Measurements from ENCODE around the gene CBL.

- TF ChIP-seq ZNF274 (IDR thresholded peaks at IDR 0.05; ENCODE audit: low read depth, low read length): no peak
- TF ChIP-seq YY1 (IDR thresholded peaks at IDR 0.05; ENCODE audit: insufficient read depth, insufficient read length): no peak
- no peak for TF ChIP-seq SUZ12 (IDR thresholded peaks at IDR 0.05; ENCODE audit: extremely low read depth, insufficient read depth, insufficient read length)
Observed at GRCh38 chr11:119337581-119338317, 131.6 kb downstream of the CBL start.
